T-cell (primary cell): ENCODE measurements around the gene PPWD1. TPM values are rescaled to one million over a fixed set of nuclear protein-coding genes. Genes with fewer than 3 reads are reported as not detected.
A peak's percentile ranks its signal among the peaks of the same experiment; 100 is the strongest.

ENCODE experiments used
- ATAC-seq, 4 experiments: fragments of 200-7000 bp in 3 of 4; fragments of 150-1000 bp in 1 of 4; cut with Tn5 transposase; replicated peaks in 1 of 4; 1 replicate in 3 of 4; 2 replicates in 1 of 4; pipeline ENCODE4 v1.10.0; 2021; ENCODE audit warnings: moderate library complexity in 3 of 4, mild to moderate bottlenecking in 2 of 4, moderate number of reproducible peaks in 1 of 4
- CTCF ChIA-PET, 2 donors: fragments of 300-600 bp; sonication (Branson Sonifier 250); formaldehyde crosslinking; loops; one replicate each; lab custom pipeline; 2022; ENCODE audit warnings: antibody characterized with exemption in 2 of 2; lab: Charles Lee
- POLR2A ChIA-PET, 2 donors: fragments of 300-600 bp; sonication (Branson Sonifier 250); formaldehyde crosslinking; loops; one replicate each; lab custom pipeline; 2022; ENCODE audit warnings: antibody characterized with exemption in 2 of 2; lab: Charles Lee
- DNase-seq, 35 experiments: peaks; one replicate each; pipeline versions ENCODE4 v3.0.0 to v3.0.0-alpha.2; 2013 to 2023
- H3K27ac ChIP-seq: one replicate; pipeline ENCODE4 v1.5.1; 2013; ENCODE audit warnings: low read length
- H3K27me3 ChIP-seq, 2 experiments: replicated peaks in 1 of 2; 1 replicate in 1 of 2; 2 replicates in 1 of 2; pipeline versions ENCODE4 v1.6.1 to v1.7.0; 2013; ENCODE audit warnings: low read length in 1 of 2, mixed read lengths in 1 of 2; ENCODE audit not compliant: control insufficient read depth in 2 of 2, insufficient read depth in 2 of 2; ENCODE audit errors: extremely low read depth in 1 of 2
- H3K36me3 ChIP-seq, 2 donors: 1 replicate in 1 of 2; 2 replicates in 1 of 2; pipeline versions ENCODE4 v1.6.1 to v1.7.0; 2013; ENCODE audit warnings: low read length in 1 of 2; ENCODE audit not compliant: control insufficient read depth in 2 of 2, insufficient read depth in 1 of 2; ENCODE audit errors: extremely low read depth in 1 of 2
- H3K4me1 ChIP-seq, 2 experiments: 1 replicate in 1 of 2; 2 replicates in 1 of 2; pipeline versions ENCODE4 v1.6.1 to v1.7.0; 2013; ENCODE audit warnings: low read length in 2 of 2, mixed read lengths in 1 of 2; ENCODE audit not compliant: insufficient read depth in 2 of 2, control insufficient read depth in 1 of 2; ENCODE audit errors: extremely low read depth in 1 of 2
- H3K4me3 ChIP-seq, 2 donors: 1 replicate in 1 of 2; 2 replicates in 1 of 2; pipeline versions ENCODE4 v1.5.1 to v1.7.0; 2013; ENCODE audit warnings: mild to moderate bottlenecking in 2 of 2, low read length in 1 of 2, moderate library complexity in 1 of 2; ENCODE audit not compliant: control insufficient read depth in 1 of 2; ENCODE audit errors: extremely low read depth in 1 of 2
- H3K9me3 ChIP-seq: 2 replicates; pipeline ENCODE4 v1.7.0; 2013
- H3K27ac Mint-ChIP-seq, 2 donors: one replicate each; pipeline ENCODE4 v1.8.0; 2020 to 2021; ENCODE audit warnings: mild to moderate bottlenecking in 2 of 2, mixed read lengths in 2 of 2
- H3K27me3 Mint-ChIP-seq, 2 donors: one replicate each; pipeline ENCODE4 v1.8.0; 2021 to 2022; ENCODE audit warnings: mixed read lengths in 2 of 2
- H3K36me3 Mint-ChIP-seq: one replicate; pipeline ENCODE4 v1.8.0; 2021; ENCODE audit warnings: mixed read lengths
- H3K4me1 Mint-ChIP-seq, 3 donors: one replicate each; pipeline ENCODE4 v1.8.0; 2020 to 2022; ENCODE audit warnings: mixed read lengths in 3 of 3, mild to moderate bottlenecking in 1 of 3
- H3K4me3 Mint-ChIP-seq, 3 donors: one replicate each; pipeline ENCODE4 v1.8.0; 2020 to 2022; ENCODE audit warnings: mild to moderate bottlenecking in 3 of 3, mixed read lengths in 3 of 3, moderate library complexity in 3 of 3
- H3K9me3 Mint-ChIP-seq, 3 donors: one replicate each; pipeline ENCODE4 v1.8.0; 2020 to 2022; ENCODE audit warnings: mixed read lengths in 3 of 3
- WGBS: methylation state at CpG from one replicate; pipeline ENCODE4 v1.1.5; 2013; ENCODE audit warnings: missing lambda C conversion rate; ENCODE audit not compliant: insufficient coverage; 5-methylcytosine and 5-hydroxymethylcytosine counted together
- total RNA-seq, 35 experiments: library from RNA in 6 of 35; stranded (reverse) in 6 of 35; fragments of 120-200 nt in 1 of 35; gene quantifications; one replicate each; pipeline versions ENCODE4 v1.2.1 to v1.2.4 and lab custom pipeline; 2013 to 2026

The PPWD1 gene
- total RNA-seq, 5 donors from 2014 or later (not counting 1 experiment from before 2014, with no cell fraction given), result 79.2 to 102 (median 94.3) TPM

- Mint-ChIP-seq H3K4me1 (peaks cover 53 to 62% (median 54%) of the 10 kb centered on the region in 3 donors), H3K36me3 (peaks cover 7% of the 10 kb centered on the region), H3K4me3 (peak within 1 kb of the TSS; percentile 93 to 99 (median 97)), H3K27ac (peak within 1 kb of the TSS; percentile 98 to 99), H3K9me3 (no peaks in the 10 kb centered on the region), H3K27me3 (no peaks in the 10 kb centered on the region)
- CTCF ChIA-PET, result interaction anchor here in 1 of 2 donors (0.8 to 1.6 kb wide), 5 partner anchors 9 to 816 kb away, joined by 3 to 6 read pairs (median 4); partner anchors contain the start of genes CENPK and PPWD1
- DNase-seq (peak; percentile 60 to 93 (median 84)), ATAC-seq (peak; percentile 70 to 77 (median 74))
- POLR2A ChIA-PET, result interaction anchor here (0.5 to 1.4 kb wide), 5 partner anchors 28 to 95 kb away, joined by 3 to 14 read pairs (median 6); partner anchors contain the start of genes CENPK (in 1 of the 2) and PPWD1 (in 1 of the 2)
- WGBS, result 0% methylated on average over 24 of the region's 36 CpGs
- Histone ChIP-seq H3K9me3 (no peaks in the 10 kb centered on the region), H3K36me3 (peaks cover 0 to 8% of the 10 kb centered on the region in 2 donors), H3K4me1 (peaks cover 20 to 22% of the 10 kb centered on the region in 2 experiments), H3K27me3 (no peaks in the 10 kb centered on the region), H3K4me3 (peak within 1 kb of the TSS; percentile 74 to 92), H3K27ac (peak within 1 kb of the TSS; percentile 86)
These were observed 61.8 kb downstream of the PPWD1 start, which contains the start of the genes SHLD3 and TRAPPC13 for GRCh38 chr5:65624571-65625555. SHLD3 (plus strand) TSS chr5:65625027; CDS start chr5:65629588, 4,561 bp downstream. TRAPPC13 (plus strand) TSS chr5:65625027; CDS start chr5:65625061, 34 bp downstream.

DNA sequence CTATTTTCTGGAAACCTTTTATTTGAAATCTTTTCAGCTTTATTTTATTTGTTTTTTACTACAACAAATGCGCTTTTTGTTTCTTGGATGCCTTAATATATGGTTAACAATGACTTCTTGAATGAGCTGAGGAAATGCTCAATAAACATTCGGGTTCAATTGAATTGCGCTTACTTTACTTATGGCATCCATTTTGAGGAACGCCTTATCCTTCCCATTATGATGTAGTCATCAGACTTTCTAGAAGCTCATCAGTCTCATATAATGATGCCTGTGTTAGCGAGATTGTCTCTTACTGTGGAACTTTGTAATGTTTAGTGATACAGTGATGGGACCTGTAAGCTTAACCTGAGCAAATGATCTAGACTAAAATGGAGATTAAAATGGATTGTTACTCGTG, 62.6 kb downstream of the PPWD1 start:
- Mint-ChIP-seq H3K27me3 (no peaks in the 10 kb centered on the region), H3K27ac (peak overlapping the region; percentile 66 to 83), H3K4me1 (peaks cover 51 to 60% (median 54%) of the 10 kb centered on the region in 3 donors), H3K36me3 (peaks cover 9% of the 10 kb centered on the region), H3K9me3 (no peaks in the 10 kb centered on the region), H3K4me3 (peak overlapping the region; percentile 93 to 99 (median 97))
- ATAC-seq, result no peak
- Histone ChIP-seq H3K36me3 (peaks cover 0 to 11% of the 10 kb centered on the region in 2 donors), H3K27ac (peak overlapping the region; percentile 86), H3K4me1 (peaks cover 20 to 22% of the 10 kb centered on the region in 2 experiments), H3K27me3 (no peaks in the 10 kb centered on the region), H3K9me3 (no peaks in the 10 kb centered on the region), H3K4me3 (peak overlapping the region; percentile 74 to 92)
- CTCF ChIA-PET, result interaction anchor here in 1 of 2 donors (0.8 to 1.4 kb wide), 4 partner anchors 62 to 817 kb away, joined by 3 to 6 read pairs (median 4); partner anchors contain the start of genes CENPK and PPWD1
- POLR2A ChIA-PET, result interaction anchor here (0.5 to 1.0 kb wide), 4 partner anchors 94 to 144 kb away, joined by 3 to 6 read pairs (median 4); no protein-coding TSS in a partner anchor
- 80% methylated on average over 1 of the region's 6 CpGs for WGBS
- peak in 1 of 35 experiments; percentile 6 for DNase-seq

GRCh38 chr5:65630981-65631380, 67.9 kb downstream of the PPWD1 start:
- H3K4me3 Mint-ChIP-seq, result no peak overlapping the region
- ATAC-seq (no peak), DNase-seq (no peak)
- peaks cover 14% of the 10 kb centered on the region for H3K36me3 Mint-ChIP-seq
- H3K27me3 Mint-ChIP-seq, result no peaks in the 10 kb centered on the region
- POLR2A ChIA-PET, result interaction anchor here in 1 of 2 donors (0.7 kb wide), 1 partner anchor 816 kb away, joined by 7 read pairs; no protein-coding TSS in a partner anchor
- no peak overlapping the region for H3K4me3 ChIP-seq
- peaks cover 1 to 3% of the 10 kb centered on the region in 2 experiments for H3K4me1 ChIP-seq
- no peaks in the 10 kb centered on the region for H3K27me3 ChIP-seq
- CTCF ChIA-PET, result interaction anchor here (0.6 to 0.7 kb wide), 2 partner anchors 68 to 340 kb away, joined by 3 to 5 read pairs; no protein-coding TSS in a partner anchor
- H3K27ac Mint-ChIP-seq, result no peak overlapping the region
- H3K4me1 Mint-ChIP-seq, result peaks cover 23 to 26% (median 25%) of the 10 kb centered on the region in 3 donors
- no peak overlapping the region for H3K27ac ChIP-seq
- H3K9me3 ChIP-seq, result no peaks in the 10 kb centered on the region
- H3K36me3 ChIP-seq, result peaks cover 0 to 20% of the 10 kb centered on the region in 2 donors
- H3K9me3 Mint-ChIP-seq, result no peaks in the 10 kb centered on the region

Other genes starting within 250 kb of the PPWD1 start
- 1 to 10 TPM; 2.0 to 5.3 (median 4.0) TPM for gene ADAMTS6, start 81.4 kb upstream of the PPWD1 start, total RNA-seq
- 10 to 100 TPM; 12.4 to 85.4 (median 50.5) TPM for gene CENPK, start 128 bp upstream of the PPWD1 start, total RNA-seq
- gene TRIM23, start 61.0 kb downstream of the PPWD1 start, total RNA-seq, result 10 to 100 TPM; 17.5 to 23.2 (median 20.7) TPM
- 10 to 100 TPM in 1 of 5 donors, 1 to 10 TPM in 4; 3.7 to 12.2 (median 6.1) TPM for gene SHLD3, start 61.7 kb downstream of the PPWD1 start, total RNA-seq
- gene TRAPPC13, start 61.7 kb downstream of the PPWD1 start, total RNA-seq, result 10 to 100 TPM; 14.3 to 19.2 (median 16.5) TPM
- 10 to 100 TPM; 28.7 to 60.1 (median 35.0) TPM for gene SGTB, start 158.8 kb downstream of the PPWD1 start, total RNA-seq
- gene NLN, start 158.9 kb downstream of the PPWD1 start, total RNA-seq, result 1 to 10 TPM; 1.5 to 7.6 (median 4.1) TPM